ENCODE measurements around the gene FAM117B.

GRCh38 chr2:202743613-202744012 is 108.8 kb downstream of the FAM117B start:
- no peak for TF ChIP-seq CTCF (IDR thresholded peaks at IDR 0.05; ENCODE audit: low read depth, low read length)
- no peak for TF ChIP-seq POLR2A (IDR thresholded peaks at IDR 0.05; ENCODE audit: extremely low read depth, insufficient read length)
